Right lobe of liver (tissue), 6 donors: Measurements from ENCODE around the gene FCN3. TPM values are rescaled to one million over a fixed set of nuclear protein-coding genes. Genes with fewer than 3 reads are reported as not detected.

Experiments
- ATAC-seq, 4 donors: fragments of 200-7000 bp; cut with Tn5 transposase; one replicate each; pipeline ENCODE4 v1.9.1; 2020; ENCODE audit warnings: mild to moderate bottlenecking in 4 of 4, moderate library complexity in 4 of 4
- DNase-seq, 3 donors: peaks; one replicate each; pipeline ENCODE4 v3.0.0-alpha.2; 2020
- H3K27ac ChIP-seq, 3 donors: fragments of 200-600 bp; one replicate each; pipeline ENCODE4 v1.8.0; 2022
- H3K27me3 ChIP-seq, 2 donors: fragments of 200-600 bp; one replicate each; pipeline ENCODE4 v1.8.0; 2022
- H3K36me3 ChIP-seq, 4 donors: fragments of 200-600 bp; sonication (generic) in 1 of 4; one replicate each; pipeline versions ENCODE4 v1.5.1 to v1.8.0; 2017 to 2022; ENCODE audit warnings: control low read depth in 1 of 4
- H3K4me1 ChIP-seq, 4 donors: fragments of 200-600 bp; sonication (generic) in 1 of 4; one replicate each; pipeline versions ENCODE4 v1.5.1 to v1.8.0; 2017 to 2022; ENCODE audit warnings: control low read depth in 1 of 4
- H3K4me3 ChIP-seq, 3 donors: fragments of 200-600 bp; one replicate each; pipeline ENCODE4 v1.8.0; 2022
- H3K9me3 ChIP-seq, 4 donors: fragments of 200-600 bp; sonication (generic) in 1 of 4; one replicate each; pipeline versions ENCODE4 v1.5.1 to v1.8.0; 2017 to 2022; ENCODE audit warnings: control low read depth in 1 of 4
- POLR2A ChIP-seq: fragments of 450-650 bp; IDR thresholded peaks from one replicate; pipeline ENCODE4 v1.6.1; 2017; ENCODE audit warnings: antibody characterized with exemption, mild to moderate bottlenecking
- WGBS: methylation state at CpG from one replicate; pipeline ENCODE4 v1.1.6; 2018; ENCODE audit warnings: low coverage, low lambda C conversion rate; ENCODE audit not compliant: insufficient coverage; ENCODE audit errors: missing lambda C conversion rate; 5-methylcytosine and 5-hydroxymethylcytosine counted together
- intact Hi-C, 2 donors: fragments of 100-400 bp; cut with DNase I; formaldehyde crosslinking; loops; one replicate each; pipeline versions ENCODE4 v1.11.2 to v1.14.1; 2022
- total RNA-seq, 6 experiments: library from RNA; depleted of rRNA in 2 of 6; stranded (reverse); fragments of >200 nt in 2 of 6; fragmentation: NEBNext Ultra II Directional in 3 of 6; extraction: Animal tissue kit (Norgen Biotek cat#: 25700) in 3 of 6; gene quantifications; one replicate each; pipeline versions ENCODE4 v1.1.0 to v1.2.4, GENCODE V29; 2016 to 2023
- TF ChIP-seq, protein P1 (sequence below), 4 donors: fragments of 200-600 bp in 3 of 4; fragments of 450-650 bp in 1 of 4; IDR thresholded peaks; one replicate each; pipeline versions ENCODE4 v1.5.1 to v1.8.0; 2016 to 2022; ENCODE audit warnings: antibody characterized with exemption in 4 of 4, mild to moderate bottlenecking in 2 of 4
- donor health status: DM: no; HTN: yes; CAD: no.
- donor health status: DM: no; HTN: no; CAD: no.
- donor health status: DM: no; HTN: no; CAD: no.
- donor health status: DM: no; HTN: yes; CAD: no.
- donor health status: DM: no; HTN: yes; CAD: no.

Gene FCN3
- total RNA-seq, 6 experiments from 2014 or later = 81.6 to 213 (median 111) TPM

- no peaks in the 10 kb centered on the region for H3K9me3 ChIP-seq
- DNase-seq (peak in 1 of 3 donors; percentile 49), ATAC-seq (peak; percentile 39 to 56 (median 54))
- H3K4me1 ChIP-seq = no peaks in the 10 kb centered on the region
- H3K27ac ChIP-seq = peak within 1 kb of the TSS in 2 of 3 donors; percentile 22 to 62
- peaks cover 0 to 2% (median 0%) of the 10 kb centered on the region in 4 donors for H3K36me3 ChIP-seq
- no peaks in the 10 kb centered on the region for H3K27me3 ChIP-seq
- no peak for TF ChIP-seq POLR2A
- TF ChIP-seq, protein P1, sequence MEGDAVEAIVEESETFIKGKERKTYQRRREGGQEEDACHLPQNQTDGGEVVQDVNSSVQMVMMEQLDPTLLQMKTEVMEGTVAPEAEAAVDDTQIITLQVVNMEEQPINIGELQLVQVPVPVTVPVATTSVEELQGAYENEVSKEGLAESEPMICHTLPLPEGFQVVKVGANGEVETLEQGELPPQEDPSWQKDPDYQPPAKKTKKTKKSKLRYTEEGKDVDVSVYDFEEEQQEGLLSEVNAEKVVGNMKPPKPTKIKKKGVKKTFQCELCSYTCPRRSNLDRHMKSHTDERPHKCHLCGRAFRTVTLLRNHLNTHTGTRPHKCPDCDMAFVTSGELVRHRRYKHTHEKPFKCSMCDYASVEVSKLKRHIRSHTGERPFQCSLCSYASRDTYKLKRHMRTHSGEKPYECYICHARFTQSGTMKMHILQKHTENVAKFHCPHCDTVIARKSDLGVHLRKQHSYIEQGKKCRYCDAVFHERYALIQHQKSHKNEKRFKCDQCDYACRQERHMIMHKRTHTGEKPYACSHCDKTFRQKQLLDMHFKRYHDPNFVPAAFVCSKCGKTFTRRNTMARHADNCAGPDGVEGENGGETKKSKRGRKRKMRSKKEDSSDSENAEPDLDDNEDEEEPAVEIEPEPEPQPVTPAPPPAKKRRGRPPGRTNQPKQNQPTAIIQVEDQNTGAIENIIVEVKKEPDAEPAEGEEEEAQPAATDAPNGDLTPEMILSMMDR (IDR thresholded peaks at IDR 0.05) = no peak
- intact Hi-C loops = no loop called here
- peak within 1 kb of the TSS in 2 of 3 donors; percentile 0 to 21 for H3K4me3 ChIP-seq
- 46% methylated on average over 3 of the region's 22 CpGs for WGBS
Measured at GRCh38 chr1:27341525-27342252, 32.9 kb downstream of the FCN3 start, which contains the start of gene SYTL1. TSS of gene SYTL1 (plus strand) at chr1:27342022. CDS start at chr1:27345335, 3,313 bp downstream.

DNA sequence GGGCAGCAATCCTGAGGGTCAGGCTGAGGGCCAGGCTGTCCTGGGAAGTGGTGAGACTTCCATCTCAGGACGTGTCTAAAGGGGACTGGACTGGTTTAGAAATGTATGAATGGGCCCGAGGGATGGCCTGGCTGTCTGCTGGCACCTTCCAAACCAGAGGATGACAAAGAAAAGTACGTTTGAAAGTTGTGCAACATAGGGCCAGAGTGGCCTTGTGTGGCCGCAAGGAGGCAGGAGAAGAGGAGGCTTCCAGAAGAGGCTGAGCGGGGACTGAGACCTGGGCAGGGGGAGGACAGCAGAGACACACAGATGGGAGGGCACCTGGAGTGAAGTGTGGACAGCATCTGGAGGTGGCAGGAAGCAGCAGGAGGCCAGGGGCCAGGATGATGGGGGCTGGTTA is 35.4 kb downstream of the FCN3 start:
- DNase-seq (no peak), ATAC-seq (no peak)
- intact Hi-C loops = no loop called here
- H3K9me3 ChIP-seq = no peaks in the 10 kb centered on the region
- no peak overlapping the region for H3K27ac ChIP-seq
- WGBS = 53% methylated on average over 5 of the region's 5 CpGs
- H3K4me3 ChIP-seq = no peak overlapping the region
- peaks cover 0 to 17% (median 5%) of the 10 kb centered on the region in 4 donors for H3K36me3 ChIP-seq
- H3K27me3 ChIP-seq = no peaks in the 10 kb centered on the region
- no peaks in the 10 kb centered on the region for H3K4me1 ChIP-seq
- TF ChIP-seq, protein P1 (IDR thresholded peaks at IDR 0.05) = no peak
- TF ChIP-seq POLR2A = no peak

- no peak overlapping the region for H3K4me3 ChIP-seq
- peaks cover 0 to 21% (median 7%) of the 10 kb centered on the region in 4 donors for H3K36me3 ChIP-seq
- 67% methylated on average over 1 of the region's 6 CpGs for WGBS
- TF ChIP-seq, protein P1 (IDR thresholded peaks at IDR 0.05) = no peak
- no peaks in the 10 kb centered on the region for H3K4me1 ChIP-seq
- H3K9me3 ChIP-seq = no peaks in the 10 kb centered on the region
- no peaks in the 10 kb centered on the region for H3K27me3 ChIP-seq
- intact Hi-C loops = no loop called here
- ATAC-seq (no peak), DNase-seq (no peak)
- H3K27ac ChIP-seq = no peak overlapping the region
Measured at GRCh38 chr1:27338751-27339150, 35.9 kb downstream of the FCN3 start.

DNA sequence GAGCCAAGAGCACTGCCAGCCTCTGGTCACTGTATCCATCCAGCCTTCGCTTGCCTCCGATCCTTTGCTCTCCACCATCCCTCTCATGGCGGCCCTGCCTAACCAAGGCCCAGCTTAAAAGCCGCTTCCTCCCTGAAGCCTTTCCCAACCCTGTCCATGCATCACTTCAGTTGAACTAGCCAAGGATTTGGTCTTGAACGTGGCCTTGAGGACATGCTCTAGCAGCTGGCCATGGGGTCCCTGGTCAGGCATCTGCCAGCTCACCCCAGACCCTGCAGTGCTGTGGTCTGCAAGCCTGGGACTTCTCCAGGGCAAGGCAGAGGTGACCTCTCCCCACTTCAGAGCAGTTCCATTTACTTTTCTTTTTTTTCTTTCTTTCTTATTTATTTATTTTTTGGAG is 37.9 kb downstream of the FCN3 start:
- H3K4me3 ChIP-seq = no peak overlapping the region
- no peak for DNase-seq
- H3K4me1 ChIP-seq = no peaks in the 10 kb centered on the region
- TF ChIP-seq POLR2A = no peak
- TF ChIP-seq, protein P1 (IDR thresholded peaks at IDR 0.05) = no peak
- H3K27ac ChIP-seq = no peak overlapping the region
- H3K27me3 ChIP-seq = no peaks in the 10 kb centered on the region
- intact Hi-C loops = no loop called here
- ATAC-seq = no peak
- H3K9me3 ChIP-seq = no peaks in the 10 kb centered on the region
- 75% methylated on average over 1 of the region's 5 CpGs for WGBS
- H3K36me3 ChIP-seq = peaks cover 0 to 29% (median 7%) of the 10 kb centered on the region in 4 donors
